Measurements from ENCODE around the gene UPF1.
"Not testable (repeated sequence)": the region's sequence is repeated elsewhere in the genome, so short reads cannot be mapped to it uniquely, and the experiment has no call there.

DNA sequence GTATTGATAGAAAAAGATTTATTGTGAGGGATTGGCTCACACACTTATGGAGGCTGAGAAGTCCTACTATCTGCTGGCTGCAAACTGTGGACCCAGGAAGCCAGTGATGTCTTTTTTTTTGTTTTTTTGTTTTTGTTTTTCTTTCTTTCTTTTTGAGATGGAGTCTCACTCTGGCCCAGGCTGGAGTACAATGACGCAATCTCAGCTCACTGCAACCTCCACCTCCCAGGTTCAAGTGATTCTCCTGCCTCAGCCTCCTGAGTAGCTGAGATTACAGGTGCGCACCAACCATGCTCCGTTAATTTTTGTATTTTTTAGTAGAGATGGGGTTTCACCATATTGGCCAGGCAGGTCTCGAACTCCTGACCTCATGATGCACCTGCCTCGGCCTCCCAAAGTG, 20.1 kb upstream of the UPF1 start:
- TF ChIP-seq EZH2phosphoT487 (IDR thresholded peaks at IDR 0.05; ENCODE audit: low read length); EZH2 (optimal IDR thresholded peaks at IDR 0.05; ENCODE audit: low read depth, low read length): not testable (repeated sequence)
- TF ChIP-seq, protein P1, sequence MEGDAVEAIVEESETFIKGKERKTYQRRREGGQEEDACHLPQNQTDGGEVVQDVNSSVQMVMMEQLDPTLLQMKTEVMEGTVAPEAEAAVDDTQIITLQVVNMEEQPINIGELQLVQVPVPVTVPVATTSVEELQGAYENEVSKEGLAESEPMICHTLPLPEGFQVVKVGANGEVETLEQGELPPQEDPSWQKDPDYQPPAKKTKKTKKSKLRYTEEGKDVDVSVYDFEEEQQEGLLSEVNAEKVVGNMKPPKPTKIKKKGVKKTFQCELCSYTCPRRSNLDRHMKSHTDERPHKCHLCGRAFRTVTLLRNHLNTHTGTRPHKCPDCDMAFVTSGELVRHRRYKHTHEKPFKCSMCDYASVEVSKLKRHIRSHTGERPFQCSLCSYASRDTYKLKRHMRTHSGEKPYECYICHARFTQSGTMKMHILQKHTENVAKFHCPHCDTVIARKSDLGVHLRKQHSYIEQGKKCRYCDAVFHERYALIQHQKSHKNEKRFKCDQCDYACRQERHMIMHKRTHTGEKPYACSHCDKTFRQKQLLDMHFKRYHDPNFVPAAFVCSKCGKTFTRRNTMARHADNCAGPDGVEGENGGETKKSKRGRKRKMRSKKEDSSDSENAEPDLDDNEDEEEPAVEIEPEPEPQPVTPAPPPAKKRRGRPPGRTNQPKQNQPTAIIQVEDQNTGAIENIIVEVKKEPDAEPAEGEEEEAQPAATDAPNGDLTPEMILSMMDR (IDR thresholded peaks at IDR 0.05; ENCODE audit: low read length): not testable (repeated sequence)
